BJ (cell line): Measurements from ENCODE around the gene RASGRP4. TPM values are rescaled to one million over a fixed set of nuclear protein-coding genes. Genes with fewer than 3 reads are reported as not detected.
"Not testable (repeated sequence)": the region's sequence is repeated elsewhere in the genome, so short reads cannot be mapped to it uniquely, and the experiment has no call there.

ENCODE experiments used
- CTCF ChIA-PET: fragments of 350-600 bp; formaldehyde crosslinking; extraction: SDS; loops from one replicate; lab custom pipeline; 2021; ENCODE audit warnings: antibody characterized with exemption, inconsistent platforms; lab: Yijun Ruan, JAX
- POLR2A ChIA-PET: fragments of 300-600 bp; sonication (Branson Sonifier 250); formaldehyde crosslinking; extraction: SDS; loops from one replicate; lab custom pipeline; 2021; ENCODE audit warnings: antibody characterized with exemption; lab: Charles Lee
- DNase-seq: peaks from one replicate; pipeline ENCODE4 v3.0.0-alpha.2; 2011; ENCODE audit warnings: low read depth
- H3K27me3 ChIP-seq: 2 replicates; pipeline ENCODE4 v1.6.0; 2011; ENCODE audit warnings: low read length; ENCODE audit not compliant: control insufficient read depth, insufficient read depth
- H3K36me3 ChIP-seq: 2 replicates; pipeline ENCODE4 v1.5.1; 2011; ENCODE audit warnings: low read length; ENCODE audit not compliant: control insufficient read depth, insufficient read depth
- H3K4me3 ChIP-seq: 2 replicates; pipeline ENCODE4 v1.5.1; 2011; ENCODE audit warnings: low read depth, mild to moderate bottlenecking, control low read depth, low read length
- polyA plus RNA-seq: library from polyadenylated mRNA; depleted of rRNA; stranded (reverse); fragments of >200 nt; gene quantifications from 2 replicates; pipeline ENCODE4 v1.2.3, GENCODE V29; 2011
- TF ChIP-seq, protein P1 (sequence below): IDR thresholded peaks from 2 replicates; pipeline ENCODE4 v1.5.1; 2011; ENCODE audit warnings: low read depth, mild to moderate bottlenecking, control low read depth, inconsistent platforms, low read length, moderate library complexity; ENCODE audit not compliant: insufficient read depth

RASGRP4 gene
- polyA plus RNA-seq, 1 experiment: not detected

DNA sequence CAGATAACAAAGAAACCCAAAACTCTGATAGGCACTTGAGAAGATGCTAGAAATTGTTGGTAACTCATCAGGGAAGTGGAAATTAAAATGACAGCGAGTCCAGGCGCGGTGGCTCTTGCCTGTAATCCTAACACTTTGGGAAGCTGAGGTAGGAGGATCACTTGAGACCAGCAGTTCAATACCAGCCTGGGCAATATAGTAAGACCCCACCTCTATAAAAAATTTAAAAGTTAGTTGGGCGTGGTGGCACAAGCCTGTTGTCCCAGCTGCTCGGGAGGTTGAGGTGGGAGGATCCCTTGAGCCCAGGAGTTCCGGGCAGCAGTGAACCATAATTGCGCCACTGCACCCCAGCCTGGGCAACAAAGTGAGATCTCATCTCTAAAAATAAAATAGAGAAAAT is 4.9 kb upstream of the RASGRP4 start:
- no peak overlapping the region for H3K4me3 ChIP-seq
- H3K27me3 ChIP-seq: peaks cover 4% of the 10 kb centered on the region; the same call in 1 of the 2 replicates
- TF ChIP-seq, protein P1, sequence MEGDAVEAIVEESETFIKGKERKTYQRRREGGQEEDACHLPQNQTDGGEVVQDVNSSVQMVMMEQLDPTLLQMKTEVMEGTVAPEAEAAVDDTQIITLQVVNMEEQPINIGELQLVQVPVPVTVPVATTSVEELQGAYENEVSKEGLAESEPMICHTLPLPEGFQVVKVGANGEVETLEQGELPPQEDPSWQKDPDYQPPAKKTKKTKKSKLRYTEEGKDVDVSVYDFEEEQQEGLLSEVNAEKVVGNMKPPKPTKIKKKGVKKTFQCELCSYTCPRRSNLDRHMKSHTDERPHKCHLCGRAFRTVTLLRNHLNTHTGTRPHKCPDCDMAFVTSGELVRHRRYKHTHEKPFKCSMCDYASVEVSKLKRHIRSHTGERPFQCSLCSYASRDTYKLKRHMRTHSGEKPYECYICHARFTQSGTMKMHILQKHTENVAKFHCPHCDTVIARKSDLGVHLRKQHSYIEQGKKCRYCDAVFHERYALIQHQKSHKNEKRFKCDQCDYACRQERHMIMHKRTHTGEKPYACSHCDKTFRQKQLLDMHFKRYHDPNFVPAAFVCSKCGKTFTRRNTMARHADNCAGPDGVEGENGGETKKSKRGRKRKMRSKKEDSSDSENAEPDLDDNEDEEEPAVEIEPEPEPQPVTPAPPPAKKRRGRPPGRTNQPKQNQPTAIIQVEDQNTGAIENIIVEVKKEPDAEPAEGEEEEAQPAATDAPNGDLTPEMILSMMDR: no peak
- ChIA-PET CTCF (no interaction called here), POLR2A (no interaction called here)
- no peak for DNase-seq
- no peaks in the 10 kb centered on the region for H3K36me3 ChIP-seq

DNA sequence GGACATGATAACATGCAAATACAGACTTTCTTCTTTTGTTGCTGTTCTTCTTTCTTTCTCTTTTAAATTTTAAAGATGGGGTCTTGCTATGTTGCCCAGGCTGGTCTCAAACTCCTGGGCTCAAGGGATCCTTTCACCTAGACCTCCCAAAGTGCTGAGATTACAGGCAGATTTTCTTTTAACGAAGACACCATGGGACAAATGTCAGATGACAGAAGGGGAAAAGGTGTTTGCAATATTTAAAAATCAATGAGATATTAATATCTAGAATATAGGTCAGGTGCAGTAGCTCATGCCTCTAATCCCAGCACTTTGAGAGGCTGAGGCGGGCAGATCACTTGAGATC is 3.8 kb upstream of the RASGRP4 start:
- POLR2A ChIA-PET: no interaction called here
- DNase-seq: no peak
- CTCF ChIA-PET: no interaction called here
- H3K4me3 ChIP-seq: no peak overlapping the region
- peaks cover 8% of the 10 kb centered on the region; the same call in 1 of the 2 replicates for H3K27me3 ChIP-seq
- TF ChIP-seq, protein P1: no peak
- no peaks in the 10 kb centered on the region for H3K36me3 ChIP-seq

DNA sequence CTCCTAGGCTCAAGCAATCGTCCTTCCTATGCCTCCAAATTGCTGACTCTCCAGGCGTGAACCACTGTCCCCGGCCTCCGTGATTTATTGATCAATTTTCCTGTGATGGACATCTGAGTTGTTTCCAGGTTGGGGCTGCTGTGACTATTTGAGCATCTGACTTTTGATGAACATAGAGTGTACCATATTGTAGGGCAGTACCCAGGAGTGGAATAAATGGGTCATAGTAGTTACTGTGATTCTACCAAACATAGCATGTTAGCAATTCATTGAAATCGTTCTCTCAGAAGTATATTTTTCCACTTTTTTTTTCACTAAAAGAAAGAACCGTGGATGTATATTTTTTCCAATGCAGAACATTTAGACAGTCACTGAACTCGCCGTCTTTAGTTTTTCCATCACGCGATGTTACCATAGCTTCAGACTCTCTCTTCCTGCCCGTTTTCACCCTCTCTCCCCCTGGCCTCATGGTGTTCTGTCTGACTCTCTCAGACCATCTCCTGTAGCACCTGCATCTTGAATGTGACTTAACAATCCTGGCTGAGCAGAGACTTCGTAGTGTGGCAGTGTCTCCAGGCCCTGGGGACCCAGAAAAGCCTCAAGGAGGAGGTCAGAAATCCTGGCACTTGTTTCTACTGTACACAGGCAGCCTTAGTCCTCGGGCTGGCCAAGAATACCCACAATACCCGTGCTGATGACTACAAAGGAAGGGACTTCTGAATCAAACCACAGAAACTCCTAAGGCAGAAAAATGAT is 3.2 kb upstream of the RASGRP4 start:
- no peaks in the 10 kb centered on the region for H3K36me3 ChIP-seq
- peaks cover 8% of the 10 kb centered on the region; the same call in 1 of the 2 replicates for H3K27me3 ChIP-seq
- no peak for DNase-seq
- TF ChIP-seq, protein P1: no peak
- POLR2A ChIA-PET: no interaction called here
- CTCF ChIA-PET: no interaction called here
- H3K4me3 ChIP-seq: no peak overlapping the region

DNA sequence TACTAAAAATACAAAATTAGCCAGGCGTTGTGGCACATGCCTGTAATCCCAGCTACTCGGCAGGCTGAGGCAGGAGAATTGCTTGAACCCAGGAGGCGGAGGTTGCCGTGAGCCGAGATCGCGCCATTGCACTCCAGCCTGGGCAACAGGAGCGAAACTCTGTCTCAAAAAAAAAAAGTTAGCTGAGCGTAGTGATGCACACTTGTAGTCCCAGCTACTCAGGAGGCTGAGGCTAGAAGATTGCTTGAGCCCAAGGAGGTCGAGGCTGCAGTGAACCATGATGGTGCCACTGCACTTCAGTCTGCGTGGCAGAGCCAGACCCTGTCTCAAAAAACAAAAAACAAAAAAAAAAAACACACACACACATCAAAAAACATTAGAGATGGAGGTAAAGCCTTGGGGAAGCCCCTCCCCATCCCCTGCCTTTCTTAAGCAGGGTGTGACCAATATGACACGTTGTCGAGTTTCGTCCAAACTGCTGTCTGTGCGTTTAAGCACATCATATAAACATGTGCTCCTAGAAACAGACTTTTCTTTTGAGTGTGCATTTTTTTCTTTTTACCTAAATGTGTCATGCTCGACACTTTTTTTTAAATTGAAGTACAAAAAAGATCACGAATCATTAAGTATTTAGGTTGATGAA is 1.1 kb upstream of the RASGRP4 start:
- POLR2A ChIA-PET: not testable (repeated sequence)

DNA sequence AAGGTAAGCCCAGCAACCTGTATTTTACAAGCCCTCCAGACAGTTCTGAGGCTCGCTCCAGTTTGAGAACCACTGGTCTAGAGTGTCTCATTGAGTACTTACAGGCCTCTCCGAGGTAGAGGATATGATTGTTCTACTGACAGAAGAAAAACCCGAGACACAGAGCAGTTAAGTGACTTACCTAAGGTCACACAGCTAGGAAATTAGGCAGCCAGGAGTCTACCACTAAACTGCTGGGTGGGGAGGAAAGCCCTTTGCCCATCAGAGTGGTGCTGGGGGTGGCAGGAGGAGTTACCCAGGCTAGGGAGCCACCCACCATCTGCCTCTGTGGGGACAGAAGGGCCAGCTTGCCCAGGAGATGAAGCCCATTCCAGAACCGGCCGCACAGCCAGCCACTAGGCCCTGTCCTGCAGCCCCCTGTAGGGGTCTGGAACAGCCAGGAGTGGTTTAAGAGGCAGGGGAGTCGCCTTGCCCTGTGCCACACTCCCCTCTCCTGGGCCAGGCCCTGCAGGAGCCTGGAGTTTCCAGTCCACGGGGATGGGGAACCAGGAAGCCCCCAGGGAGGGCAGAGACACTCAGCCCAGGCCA is 703 bp downstream of the RASGRP4 start:
- TF ChIP-seq, protein P1: no peak
- ChIA-PET CTCF (interaction anchor here (0.6 to 1.2 kb wide), 3 partner anchors 89 to 444 kb away, joined by 3 to 4 read pairs (median 3); partner anchors contain the start of gene CATSPERG), POLR2A (no interaction called here)
- Histone ChIP-seq H3K27me3 (peaks cover 5% of the 10 kb centered on the region; the same call in 1 of the 2 replicates), H3K4me3 (no peak overlapping the region), H3K36me3 (no peaks in the 10 kb centered on the region)
- no peak for DNase-seq

More for the DNA sequence above, 1.1 kb upstream of the RASGRP4 start:
- H3K36me3 ChIP-seq, H3K27me3 ChIP-seq, CTCF ChIA-PET, H3K4me3 ChIP-seq, DNase-seq: not testable (repeated sequence)
